ENCODE results near the gene CWF19L2.

DNA sequence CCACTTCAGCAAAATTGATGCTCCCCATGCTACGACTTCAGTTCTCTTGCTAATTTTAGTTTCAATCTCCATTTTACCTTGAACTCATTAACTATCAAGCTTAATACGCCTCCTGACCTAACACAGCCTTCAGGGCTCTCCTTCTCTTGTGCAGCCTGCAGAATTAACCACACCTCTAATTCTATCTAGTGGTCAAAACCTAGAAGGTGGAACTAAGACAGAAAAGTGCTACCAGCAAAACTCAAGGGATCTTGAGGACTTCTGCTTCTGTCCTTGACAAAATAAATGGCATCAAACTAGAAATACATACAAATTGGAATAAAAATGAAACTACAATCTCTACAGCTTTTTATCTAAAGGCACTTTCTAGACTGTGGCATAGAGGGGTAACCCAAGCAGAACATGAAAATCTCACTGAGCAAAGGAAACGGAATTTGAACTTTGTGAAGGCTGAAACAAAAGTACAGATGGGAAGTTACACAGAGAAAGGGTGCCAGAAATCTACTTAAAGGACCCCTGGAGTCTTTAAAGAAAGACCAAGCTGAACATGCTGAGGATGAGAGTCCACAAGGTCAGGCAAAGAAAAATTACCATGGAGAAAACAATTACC lies 10.7 kb downstream of the CWF19L2 start:
- TF ChIP-seq, protein P1, sequence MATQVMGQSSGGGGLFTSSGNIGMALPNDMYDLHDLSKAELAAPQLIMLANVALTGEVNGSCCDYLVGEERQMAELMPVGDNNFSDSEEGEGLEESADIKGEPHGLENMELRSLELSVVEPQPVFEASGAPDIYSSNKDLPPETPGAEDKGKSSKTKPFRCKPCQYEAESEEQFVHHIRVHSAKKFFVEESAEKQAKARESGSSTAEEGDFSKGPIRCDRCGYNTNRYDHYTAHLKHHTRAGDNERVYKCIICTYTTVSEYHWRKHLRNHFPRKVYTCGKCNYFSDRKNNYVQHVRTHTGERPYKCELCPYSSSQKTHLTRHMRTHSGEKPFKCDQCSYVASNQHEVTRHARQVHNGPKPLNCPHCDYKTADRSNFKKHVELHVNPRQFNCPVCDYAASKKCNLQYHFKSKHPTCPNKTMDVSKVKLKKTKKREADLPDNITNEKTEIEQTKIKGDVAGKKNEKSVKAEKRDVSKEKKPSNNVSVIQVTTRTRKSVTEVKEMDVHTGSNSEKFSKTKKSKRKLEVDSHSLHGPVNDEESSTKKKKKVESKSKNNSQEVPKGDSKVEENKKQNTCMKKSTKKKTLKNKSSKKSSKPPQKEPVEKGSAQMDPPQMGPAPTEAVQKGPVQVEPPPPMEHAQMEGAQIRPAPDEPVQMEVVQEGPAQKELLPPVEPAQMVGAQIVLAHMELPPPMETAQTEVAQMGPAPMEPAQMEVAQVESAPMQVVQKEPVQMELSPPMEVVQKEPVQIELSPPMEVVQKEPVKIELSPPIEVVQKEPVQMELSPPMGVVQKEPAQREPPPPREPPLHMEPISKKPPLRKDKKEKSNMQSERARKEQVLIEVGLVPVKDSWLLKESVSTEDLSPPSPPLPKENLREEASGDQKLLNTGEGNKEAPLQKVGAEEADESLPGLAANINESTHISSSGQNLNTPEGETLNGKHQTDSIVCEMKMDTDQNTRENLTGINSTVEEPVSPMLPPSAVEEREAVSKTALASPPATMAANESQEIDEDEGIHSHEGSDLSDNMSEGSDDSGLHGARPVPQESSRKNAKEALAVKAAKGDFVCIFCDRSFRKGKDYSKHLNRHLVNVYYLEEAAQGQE (IDR thresholded peaks at IDR 0.05; ENCODE audit: insufficient read depth in 1 of 2, low read depth in 2 of 2, low read length in 2 of 2) = no peak
- no peak for TF ChIP-seq POLR2AphosphoS5 (IDR thresholded peaks at IDR 0.05; ENCODE audit: low read depth, low read length)
- no peak for TF ChIP-seq SIN3A (IDR thresholded peaks at IDR 0.05; ENCODE audit: borderline replicate concordance, insufficient read depth, low read length)
- TF ChIP-seq FOXP2 (optimal IDR thresholded peaks at IDR 0.05; ENCODE audit: borderline replicate concordance, extremely low read depth, extremely low read length, insufficient read depth) = no peak

All from PFSK-1 (cell line).